Measurements from ENCODE around the gene CRX.
"Not testable (repeated sequence)": the region's sequence is repeated elsewhere in the genome, so short reads cannot be mapped to it uniquely, and the experiment has no call there.

CRX gene

GRCh38 chr19:47821460-47822020 is at the start of gene CRX:
Gene CRX (plus strand): TSS chr19:47821937. CDS start chr19:47834444, 12,507 bp downstream.
- H3K36me3 Mint-ChIP-seq (ENCODE audit: low read depth) = no peaks in the 10 kb centered on the region
- peaks cover 8% of the 10 kb centered on the region for H3K4me1 Mint-ChIP-seq (ENCODE audit: low read depth)
- peaks cover under 1% of the 10 kb centered on the region for H3K9me3 Mint-ChIP-seq
- peaks cover 34% of the 10 kb centered on the region for H3K27me3 Mint-ChIP-seq
- H3K4me3 Mint-ChIP-seq = no peak within 1 kb of the TSS
- H3K27ac Mint-ChIP-seq = no peak within 1 kb of the TSS
- intact Hi-C loops (cut with micrococcal nuclease) = no loop called here

GRCh38 chr19:47776568-47776967 is 45.2 kb upstream of the CRX start:
- Mint-ChIP-seq H3K27ac (no peak overlapping the region), H3K27me3 (peaks cover 2% of the 10 kb centered on the region), H3K4me1 (ENCODE audit: low read depth) (peaks cover 24% of the 10 kb centered on the region), H3K9me3 (no peaks in the 10 kb centered on the region), H3K4me3 (no peak overlapping the region), H3K36me3 (ENCODE audit: low read depth) (peaks cover 23% of the 10 kb centered on the region)
- intact Hi-C loops (cut with micrococcal nuclease) = no loop called here

DNA sequence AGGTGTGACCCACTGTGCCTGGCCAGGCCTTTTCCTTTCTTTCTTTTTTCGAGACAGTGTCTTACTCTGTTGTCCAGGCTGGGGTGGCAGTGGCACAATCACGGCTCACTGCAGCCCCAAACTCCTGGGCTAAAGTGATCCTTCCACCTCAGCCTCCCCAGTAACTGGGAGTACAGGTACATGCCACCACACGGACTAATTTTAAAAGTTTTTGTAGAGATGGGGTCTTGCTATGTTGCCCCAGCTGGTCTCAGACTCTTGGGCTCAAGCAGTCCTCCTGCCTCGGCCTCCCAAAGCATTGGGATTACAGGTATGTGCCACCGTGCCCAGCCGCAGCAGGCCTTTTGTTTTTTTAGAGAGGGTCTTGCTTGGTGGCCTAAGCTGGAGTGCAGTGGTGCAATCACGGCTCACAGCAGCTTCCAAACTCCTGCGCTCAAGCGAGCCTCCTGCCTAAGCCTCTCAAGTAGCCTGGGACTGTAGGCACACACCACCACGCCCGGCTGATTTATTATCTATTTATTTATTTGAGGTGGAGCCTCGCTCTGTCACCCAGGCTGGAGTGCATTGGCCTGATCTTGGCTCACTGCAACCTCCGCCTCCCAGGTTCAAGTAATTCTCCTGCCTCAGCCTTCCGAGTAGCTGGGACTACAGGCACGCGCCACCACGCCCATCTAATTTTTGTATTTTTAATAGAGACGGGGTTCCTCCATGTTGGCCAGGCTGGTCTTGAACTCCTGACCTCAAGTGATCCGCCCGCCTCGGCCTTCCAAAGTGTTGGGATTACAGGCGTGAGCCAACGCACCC is 44.3 kb upstream of the CRX start:
- Mint-ChIP-seq H3K4me1 (ENCODE audit: low read depth) (peaks cover 26% of the 10 kb centered on the region), H3K27ac (peak overlapping the region; percentile 91), H3K36me3 (ENCODE audit: low read depth) (peaks cover 32% of the 10 kb centered on the region), H3K4me3 (peak overlapping the region; percentile 97)
- H3K9me3 Mint-ChIP-seq; H3K27me3 Mint-ChIP-seq; intact Hi-C loops (cut with micrococcal nuclease): not testable (repeated sequence)

DNA sequence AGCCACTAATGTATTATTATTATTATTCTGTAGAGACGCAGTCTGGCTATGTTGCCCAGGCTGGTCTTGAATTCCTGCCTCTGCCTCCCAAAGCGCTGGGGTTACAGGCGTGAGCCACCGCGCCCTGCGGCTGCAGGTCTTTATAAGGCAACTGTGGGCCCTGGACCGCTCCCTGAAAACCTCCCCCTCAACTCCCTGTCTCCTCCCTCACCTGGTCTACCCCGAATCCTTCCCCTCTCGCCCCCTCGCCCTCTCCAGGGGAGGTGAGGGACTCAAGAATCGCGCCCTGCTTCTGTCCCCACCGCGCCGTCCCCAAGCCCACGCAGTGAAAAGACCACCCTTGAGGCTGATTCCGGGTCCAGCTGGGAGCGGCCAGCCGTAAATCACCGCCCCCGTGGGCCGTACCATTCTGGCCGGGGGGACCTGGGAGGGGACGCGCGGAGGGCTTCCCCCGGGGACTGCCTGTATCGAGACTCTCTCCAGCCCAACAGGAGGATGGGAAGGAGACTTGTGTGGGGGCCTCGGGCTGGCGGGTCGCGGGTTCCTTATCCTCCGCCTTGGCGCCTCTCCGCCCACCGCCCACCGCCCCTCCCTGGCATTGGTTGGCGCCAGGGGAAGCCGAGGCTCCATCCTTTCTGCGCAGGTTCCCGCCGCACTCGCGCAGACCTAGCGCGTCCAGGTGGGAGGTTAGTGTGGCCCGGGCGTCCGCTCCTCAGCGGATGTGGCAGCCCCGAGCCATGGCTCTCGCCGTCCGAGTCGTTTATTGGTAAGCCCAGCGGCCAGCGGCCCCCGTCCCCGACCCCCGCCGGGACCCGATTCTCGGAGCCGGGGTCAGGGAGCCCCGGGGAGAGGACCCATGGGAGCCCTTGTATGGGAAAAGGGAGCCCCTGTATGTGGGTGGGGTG is 43.4 kb upstream of the CRX start, which contains the start of gene SELENOW:
SELENOW (plus strand) TSS at position 655 of the 905 bp plus-strand sequence; CDS start at position 738, 83 bp downstream.
- peak within 1 kb of the TSS; percentile 97 for H3K4me3 Mint-ChIP-seq
- H3K27ac Mint-ChIP-seq = peak within 1 kb of the TSS; percentile 91
- intact Hi-C loops (cut with micrococcal nuclease) = no loop called here
- H3K4me1 Mint-ChIP-seq (ENCODE audit: low read depth) = peaks cover 26% of the 10 kb centered on the region
- no peaks in the 10 kb centered on the region for H3K9me3 Mint-ChIP-seq
- H3K36me3 Mint-ChIP-seq (ENCODE audit: low read depth) = peaks cover 41% of the 10 kb centered on the region
- H3K27me3 Mint-ChIP-seq = peaks cover 2% of the 10 kb centered on the region

DNA sequence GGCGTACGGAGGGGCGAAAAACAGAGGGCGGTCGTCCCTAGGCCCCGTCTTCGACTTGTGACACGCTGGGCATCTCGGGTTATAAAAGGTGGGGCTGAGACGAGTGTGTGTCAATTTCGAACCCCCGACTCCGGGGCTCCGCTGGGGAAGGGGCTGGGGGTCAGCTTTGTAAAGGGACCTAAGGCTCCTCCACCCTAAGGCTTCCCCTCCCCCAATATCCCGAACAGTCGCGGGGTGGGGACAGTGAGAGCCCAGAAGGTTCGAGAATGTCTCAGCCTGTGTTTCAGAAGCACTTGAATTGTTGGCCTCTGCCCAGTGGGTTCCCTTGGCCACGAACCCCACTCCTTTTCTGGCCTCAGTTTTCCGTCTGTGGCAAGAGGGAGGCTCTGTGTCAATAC is 42.8 kb upstream of the CRX start:
- Mint-ChIP-seq H3K9me3 (no peaks in the 10 kb centered on the region), H3K36me3 (ENCODE audit: low read depth) (peaks cover 47% of the 10 kb centered on the region), H3K27ac (peak overlapping the region; percentile 91), H3K4me3 (peak overlapping the region; percentile 97), H3K27me3 (peaks cover 2% of the 10 kb centered on the region), H3K4me1 (ENCODE audit: low read depth) (peaks cover 26% of the 10 kb centered on the region)
- intact Hi-C loops (cut with micrococcal nuclease) = no loop called here

DNA sequence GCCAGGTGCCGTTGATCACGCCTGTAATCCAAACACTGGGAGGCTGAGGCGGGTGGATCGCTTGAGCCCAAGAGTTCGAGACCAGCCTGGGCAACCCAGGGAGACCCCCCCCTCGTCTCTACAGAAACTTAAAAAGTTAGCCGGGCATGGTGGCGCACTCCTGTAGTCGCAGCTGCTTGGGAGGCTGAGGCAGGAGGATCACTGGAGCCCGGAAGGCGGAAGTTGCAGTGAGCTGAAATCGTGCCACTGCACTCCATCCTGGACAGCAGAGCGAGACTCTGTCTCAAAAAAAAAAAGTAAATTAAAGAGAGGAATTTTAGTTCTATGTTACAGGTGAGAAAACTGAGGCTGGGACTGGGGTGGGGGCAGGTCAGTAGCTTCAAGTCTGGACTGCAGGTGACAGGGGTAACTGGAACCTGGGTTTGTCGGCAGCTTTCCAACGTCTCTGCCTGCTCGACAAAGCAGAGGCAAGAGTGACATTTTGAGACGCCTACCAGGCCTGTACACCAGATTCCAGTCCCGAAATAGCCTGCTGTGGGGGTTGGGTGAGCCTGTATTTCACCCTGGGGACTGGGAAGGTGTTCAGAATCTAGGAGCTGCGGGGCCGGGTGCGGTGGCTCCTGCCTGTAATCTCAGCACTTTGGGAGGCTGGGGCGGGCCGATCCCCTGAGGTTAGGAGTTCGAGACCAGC is 42.1 kb upstream of the CRX start:
- H3K9me3 Mint-ChIP-seq = no peaks in the 10 kb centered on the region
- intact Hi-C loops (cut with micrococcal nuclease) = no loop called here
- H3K36me3 Mint-ChIP-seq (ENCODE audit: low read depth) = peaks cover 54% of the 10 kb centered on the region
- H3K27ac Mint-ChIP-seq = peak overlapping the region; percentile 91
- peak overlapping the region; percentile 97 for H3K4me3 Mint-ChIP-seq
- peaks cover 2% of the 10 kb centered on the region for H3K27me3 Mint-ChIP-seq
- peaks cover 26% of the 10 kb centered on the region for H3K4me1 Mint-ChIP-seq (ENCODE audit: low read depth)

- Mint-ChIP-seq H3K27me3 (peaks cover 2% of the 10 kb centered on the region), H3K4me1 (ENCODE audit: low read depth) (peaks cover 26% of the 10 kb centered on the region), H3K4me3 (peak overlapping the region; percentile 1), H3K36me3 (ENCODE audit: low read depth) (peaks cover 60% of the 10 kb centered on the region), H3K9me3 (no peaks in the 10 kb centered on the region), H3K27ac (no peak overlapping the region)
- intact Hi-C loops (cut with micrococcal nuclease) = no loop called here
These were observed 41.6 kb upstream of the CRX start for GRCh38 chr19:47780215-47780551.

DNA sequence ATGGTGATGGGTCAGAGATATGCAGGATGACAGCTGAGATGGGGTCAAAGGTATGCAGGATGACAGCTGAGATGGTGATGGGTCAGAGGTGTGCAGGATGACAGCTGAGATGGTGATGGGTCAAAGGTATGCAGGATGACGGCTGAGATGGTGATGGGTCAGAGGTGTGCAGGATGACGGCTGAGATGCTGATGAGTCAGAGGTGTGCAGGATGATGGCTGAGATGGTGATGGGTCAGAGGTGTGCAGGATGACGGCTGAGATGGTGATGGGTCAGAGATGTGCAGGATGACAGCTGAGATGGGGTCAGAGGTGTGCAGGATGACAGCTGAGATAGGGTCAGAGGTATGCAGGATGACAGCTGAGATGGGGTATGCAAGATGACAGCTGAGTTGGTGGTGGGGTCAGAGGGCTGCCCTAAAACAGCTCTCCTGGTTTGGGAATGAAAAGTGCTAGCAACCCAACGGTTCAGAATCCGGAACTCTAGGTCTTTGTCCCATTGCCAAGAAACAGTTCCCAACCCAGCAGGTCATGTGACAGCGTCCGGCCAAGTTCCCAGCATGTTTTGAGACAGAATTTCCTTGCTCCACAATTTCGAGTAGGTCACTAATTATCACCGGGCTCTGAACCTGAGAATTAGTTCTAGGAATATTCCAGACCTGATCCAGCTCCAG is 40.0 kb upstream of the CRX start:
- intact Hi-C loops (cut with micrococcal nuclease) = no loop called here
- peaks cover 75% of the 10 kb centered on the region for H3K36me3 Mint-ChIP-seq (ENCODE audit: low read depth)
- no peak overlapping the region for H3K27ac Mint-ChIP-seq
- no peaks in the 10 kb centered on the region for H3K9me3 Mint-ChIP-seq
- H3K4me1 Mint-ChIP-seq (ENCODE audit: low read depth) = peaks cover 26% of the 10 kb centered on the region
- H3K27me3 Mint-ChIP-seq = peaks cover 2% of the 10 kb centered on the region
- no peak overlapping the region for H3K4me3 Mint-ChIP-seq

- no peak overlapping the region for H3K4me3 Mint-ChIP-seq
- H3K27ac Mint-ChIP-seq = no peak overlapping the region
- no peaks in the 10 kb centered on the region for H3K9me3 Mint-ChIP-seq
- peaks cover 51% of the 10 kb centered on the region for H3K36me3 Mint-ChIP-seq (ENCODE audit: low read depth)
- intact Hi-C loops (cut with micrococcal nuclease) = no loop called here
- peaks cover 4% of the 10 kb centered on the region for H3K27me3 Mint-ChIP-seq
- peaks cover 2% of the 10 kb centered on the region for H3K4me1 Mint-ChIP-seq (ENCODE audit: low read depth)
These were observed 35.2 kb upstream of the CRX start for GRCh38 chr19:47786566-47786965.

DNA sequence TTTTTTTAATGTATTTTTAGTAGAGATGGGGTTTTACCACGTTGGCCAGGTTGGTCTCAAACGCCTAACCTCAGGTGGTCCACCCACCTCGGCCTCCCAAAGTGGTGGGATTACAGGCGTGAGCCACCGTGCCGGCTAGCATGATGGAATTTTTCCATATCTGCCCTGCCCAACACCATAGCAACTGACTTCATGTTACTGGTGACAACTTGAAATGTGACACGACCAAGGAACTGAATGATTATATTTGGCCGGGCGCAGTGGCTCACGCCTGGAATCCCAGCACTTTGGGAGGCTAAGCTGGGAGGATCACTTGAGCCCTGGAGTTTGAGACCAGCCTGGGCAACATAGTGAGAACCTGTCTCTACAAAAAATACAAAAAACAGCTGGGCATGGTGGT is 34.4 kb upstream of the CRX start:
- intact Hi-C loops (cut with micrococcal nuclease); H3K4me3 Mint-ChIP-seq; H3K27me3 Mint-ChIP-seq; H3K27ac Mint-ChIP-seq; H3K9me3 Mint-ChIP-seq; H3K4me1 Mint-ChIP-seq (ENCODE audit: low read depth): not testable (repeated sequence)
- peaks cover 44% of the 10 kb centered on the region for H3K36me3 Mint-ChIP-seq (ENCODE audit: low read depth)

DNA sequence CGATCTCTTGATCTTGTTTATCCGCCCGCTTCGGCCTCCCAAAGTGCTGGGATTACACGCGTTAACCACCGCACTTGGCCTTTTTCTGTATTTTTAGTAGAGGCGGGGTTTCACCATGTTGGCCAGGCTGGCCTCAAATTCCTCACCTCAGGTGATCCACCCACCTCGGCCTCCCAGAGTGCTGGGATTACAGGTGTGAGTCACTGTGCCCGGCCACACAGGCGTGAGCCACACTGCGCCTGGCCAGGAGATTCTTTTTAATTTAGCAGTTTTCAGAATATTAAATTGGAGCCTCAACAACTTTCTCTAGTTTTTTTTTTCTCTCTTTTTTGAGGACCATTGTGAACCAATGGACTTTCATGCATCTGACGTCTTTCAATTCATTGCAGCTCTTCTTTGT is 31.9 kb upstream of the CRX start:
- H3K9me3 Mint-ChIP-seq; H3K27ac Mint-ChIP-seq; H3K4me3 Mint-ChIP-seq; H3K4me1 Mint-ChIP-seq (ENCODE audit: low read depth); H3K27me3 Mint-ChIP-seq; intact Hi-C loops (cut with micrococcal nuclease): not testable (repeated sequence)
- peaks cover 19% of the 10 kb centered on the region for H3K36me3 Mint-ChIP-seq (ENCODE audit: low read depth)

DNA sequence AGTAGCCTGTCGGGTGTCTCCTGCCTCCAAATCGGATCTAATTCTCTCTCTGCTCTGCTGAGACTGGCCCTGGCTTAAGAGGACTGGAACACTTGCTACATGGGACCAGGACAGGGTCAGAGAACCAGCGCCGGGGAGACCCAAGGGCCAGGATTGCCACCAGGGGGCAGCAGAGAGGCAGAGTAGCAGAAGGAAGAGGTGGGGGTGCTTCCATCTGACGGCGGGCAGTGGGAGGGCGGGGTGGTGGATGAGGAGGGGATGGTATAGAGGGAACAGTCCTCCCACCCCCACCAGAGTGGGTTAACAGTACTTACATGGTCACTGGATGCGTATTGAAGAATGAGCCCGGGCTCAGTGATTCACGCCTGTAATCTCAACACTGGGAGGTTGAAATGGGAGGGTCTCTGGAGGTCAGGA is 31.3 kb upstream of the CRX start:
- Mint-ChIP-seq H3K4me1 (ENCODE audit: low read depth) (no peaks in the 10 kb centered on the region), H3K36me3 (ENCODE audit: low read depth) (peaks cover 13% of the 10 kb centered on the region), H3K27ac (no peak overlapping the region), H3K27me3 (peaks cover 4% of the 10 kb centered on the region), H3K9me3 (no peaks in the 10 kb centered on the region), H3K4me3 (no peak overlapping the region)
- intact Hi-C loops (cut with micrococcal nuclease) = no loop called here

- Mint-ChIP-seq H3K27me3 (peaks cover 7% of the 10 kb centered on the region), H3K27ac (no peak overlapping the region), H3K36me3 (ENCODE audit: low read depth) (no peaks in the 10 kb centered on the region), H3K4me3 (no peak overlapping the region), H3K4me1 (ENCODE audit: low read depth) (no peaks in the 10 kb centered on the region), H3K9me3 (no peaks in the 10 kb centered on the region)
- intact Hi-C loops (cut with micrococcal nuclease) = no loop called here
These were observed 29.1 kb upstream of the CRX start for GRCh38 chr19:47792616-47793015.
